K562 (cell line): ENCODE measurements around the gene ULK1. TPM values are rescaled to one million over a fixed set of nuclear protein-coding genes. Genes with fewer than 3 reads are reported as not detected.

Experiments
- ATAC-seq: fragments of 200-7000 bp; cut with Tn5 transposase; 3 replicates; pipeline ENCODE4 v1.9.1; 2020; ENCODE audit warnings: moderate library complexity
- BruUV-seq: library from RNA; stranded (reverse); fragments of 400-500 nt; replicated peaks from 2 replicates; lab custom pipeline; 2021; lab: Mats Ljungman, UMichigan
- CTCF ChIA-PET: fragments of 300-600 bp; formaldehyde crosslinking; extraction: SDS; loops from one replicate; lab custom pipeline; 2021; ENCODE audit warnings: low intra/inter-chr PET ratio; lab: Yijun Ruan, JAX
- POLR2A ChIA-PET: fragments of 300-600, 350-650 bp; sonication (Branson Sonifier 250); formaldehyde crosslinking; extraction: SDS; loops from one replicate; lab custom pipeline; 2021; ENCODE audit warnings: antibody characterized with exemption, inconsistent platforms; lab: Yijun Ruan, JAX
- DNase-seq, 4 experiments: peaks; one replicate each; pipeline versions ENCODE4 v3.0.0 to v3.0.0-alpha.2; 2011 to 2018; ENCODE audit warnings: low spot score in 3 of 4, mixed read lengths in 3 of 4; ENCODE audit errors: extremely low read depth in 1 of 4
- FAIRE-seq: peaks from 2 replicates; lab custom pipeline; 2011; peaks lifted over from hg19 to GRCh38; lab: Jason Lieb, UNC
- H2AFZ ChIP-seq: 2 replicates; pipeline ENCODE4 v1.6.0; 2011; ENCODE audit warnings: low read depth, low read length, control low read depth, inconsistent platforms
- H3K27ac ChIP-seq: fragments of 200-600 bp; 3 replicates; pipeline ENCODE4 v1.8.0; 2011; ENCODE audit warnings: low read depth, mild to moderate bottlenecking, control low read depth, inconsistent platforms, low read length, moderate library complexity, mixed read lengths; ENCODE audit errors: extremely low read depth
- H3K27me3 ChIP-seq, 2 experiments: fragments of 300-600 bp in 1 of 2; 2 replicates in 1 of 2; 3 replicates in 1 of 2; pipeline versions ENCODE4 v1.6.0 to v1.8.0; 2011; ENCODE audit warnings: inconsistent platforms in 2 of 2, low read length in 2 of 2, mild to moderate bottlenecking in 1 of 2, mixed read lengths in 1 of 2, moderate library complexity in 1 of 2; ENCODE audit not compliant: control insufficient read depth in 2 of 2, insufficient read depth in 2 of 2
- H3K36me3 ChIP-seq: fragments of 300-600 bp; 3 replicates; pipeline ENCODE4 v1.8.0; 2011; ENCODE audit warnings: mild to moderate bottlenecking, low read length, inconsistent platforms; ENCODE audit not compliant: control insufficient read depth, insufficient read depth
- H3K4me1 ChIP-seq, 2 experiments: fragments of 200-600 bp in 1 of 2; replicated peaks in 1 of 2; 2 replicates in 1 of 2; 3 replicates in 1 of 2; pipeline versions ENCODE4 v1.5.1 to v1.8.0; 2011; ENCODE audit warnings: inconsistent platforms in 2 of 2, low read length in 2 of 2, mild to moderate bottlenecking in 1 of 2, mixed read lengths in 1 of 2, moderate library complexity in 1 of 2; ENCODE audit not compliant: control insufficient read depth in 2 of 2, insufficient read depth in 2 of 2
- H3K4me2 ChIP-seq: 2 replicates; pipeline ENCODE4 v1.6.1; 2011; ENCODE audit warnings: low read length, control low read depth, inconsistent platforms, mixed read lengths; ENCODE audit not compliant: insufficient read depth
- H3K4me3 ChIP-seq: fragments of 200-600 bp; sonication (generic), shearing (Covaris generic); 2 replicates; pipeline ENCODE4 v1.5.1; 2016; ENCODE audit warnings: control low read depth, inconsistent platforms
- H3K79me2 ChIP-seq: fragments of 200-600 bp; 3 replicates; pipeline ENCODE4 v1.8.0; 2011; ENCODE audit warnings: low read length, inconsistent platforms; ENCODE audit not compliant: control insufficient read depth, insufficient read depth
- H3K9ac ChIP-seq, 2 experiments: 2 replicates each; pipeline versions ENCODE4 v1.6.0 to v1.6.1; 2011; ENCODE audit warnings: low read depth in 2 of 2, low read length in 2 of 2, control low read depth in 1 of 2, inconsistent platforms in 1 of 2, mild to moderate bottlenecking in 1 of 2, mixed read lengths in 1 of 2; ENCODE audit not compliant: insufficient read depth in 1 of 2
- H3K9me1 ChIP-seq: one replicate; pipeline ENCODE4 v1.6.0; 2011; ENCODE audit warnings: inconsistent platforms, mild to moderate bottlenecking, low read length, moderate library complexity; ENCODE audit not compliant: control insufficient read depth, insufficient read depth
- H3K9me3 ChIP-seq: replicated peaks from 2 replicates; pipeline ENCODE4 v1.5.1; 2011; ENCODE audit warnings: low read depth, low read length, inconsistent platforms; ENCODE audit not compliant: control insufficient read depth, insufficient read depth
- H4K20me1 ChIP-seq: replicated peaks from 2 replicates; pipeline ENCODE4 v1.6.1; 2011; ENCODE audit warnings: low read length, inconsistent platforms, mixed read lengths; ENCODE audit not compliant: control insufficient read depth, insufficient read depth
- KLF6 ChIP-seq: fragments of 250-450 bp; sonication (Bioruptor Pico); IDR thresholded peaks from 2 replicates; pipeline ENCODE4 v1.4.0; 2020; ENCODE audit warnings: mild to moderate bottlenecking, moderate library complexity, borderline replicate concordance
- RBM22 ChIP-seq: fragments of 200-400 bp; formaldehyde crosslinking; IDR thresholded peaks from 2 replicates; pipeline ENCODE4 v1.6.1; 2018; ENCODE audit warnings: low read length, low read depth; ENCODE audit not compliant: poor library complexity, severe bottlenecking
- SMC3 ChIP-seq: conservative IDR thresholded peaks from 2 replicates; pipeline ENCODE4 v1.6.1; 2011; ENCODE audit warnings: low read depth, low read length, improper control_type of control experiment; ENCODE audit not compliant: insufficient read depth
- TAF7 ChIP-seq: fragments of 450-650 bp; IDR thresholded peaks from 2 replicates; pipeline ENCODE4 v1.6.1; 2016; ENCODE audit warnings: missing genetic modification characterization, missing compliant biosample characterization
- TCF7L2 ChIP-seq: fragments of 150-350 bp; IDR thresholded peaks from 2 replicates; pipeline ENCODE4 v1.6.1; 2016; ENCODE audit warnings: low read depth, mild to moderate bottlenecking, low read length, moderate library complexity
- ZNF12 ChIP-seq: sonication (generic); formaldehyde crosslinking; IDR thresholded peaks from 2 replicates; pipeline ENCODE4 v1.4.0; 2020; ENCODE audit warnings: mild to moderate bottlenecking, missing genetic modification reagents
- ZNF695 ChIP-seq: fragments of 450-650 bp; formaldehyde crosslinking; IDR thresholded peaks from 2 replicates; pipeline ENCODE4 v1.4.0; 2020; ENCODE audit warnings: mild to moderate bottlenecking, moderate library complexity
- ZSCAN32 ChIP-seq: fragments of 450-650 bp; formaldehyde crosslinking; IDR thresholded peaks from 2 replicates; pipeline ENCODE4 v1.4.0; 2020; ENCODE audit warnings: mild to moderate bottlenecking, moderate library complexity
- WGBS: fragments of 100-300 bp; shearing (Covaris generic); methylation state at CpG from one replicate; pipeline ENCODE4 v1.1.6; 2016; ENCODE audit warnings: low coverage, mixed read lengths; ENCODE audit not compliant: insufficient coverage; ENCODE audit errors: missing lambda C conversion rate; 5-methylcytosine and 5-hydroxymethylcytosine counted together
- in situ Hi-C: fragments of 300-500 bp; cut with MboI; formaldehyde crosslinking; loops from 4 replicates; pipeline ENCODE4 v1.15.0; 2018; ENCODE audit warnings: inconsistent platforms, mixed read lengths
- intact Hi-C: fragments of 100-400 bp; cut with micrococcal nuclease; formaldehyde crosslinking; loops from 2 replicates; pipeline ENCODE4 v1.14.2; 2022
- polyA plus RNA-seq, 8 experiments: library from polyadenylated mRNA; depleted of rRNA in 4 of 8; stranded (reverse) in 5 of 8; unstranded in 3 of 8; fragments of >200 nt; fragmentation: Nextera tagmentation in 2 of 8; fragmentation: Illumina TruSeq in 1 of 8; extraction: Ambion mirVana in 2 of 8; extraction: Trizol in 1 of 8; gene quantifications; 2 replicates each; pipeline versions ENCODE4 v1.2.1 to v1.2.3, GENCODE V29; 2011 to 2014; ENCODE audit warnings: inconsistent platforms in 1 of 8, missing spikeins in 1 of 8
- total RNA-seq, 7 experiments: library from RNA; depleted of rRNA in 6 of 7; stranded (reverse); fragments of >200 nt in 6 of 7; fragmentation: Illumina TruSeq in 2 of 7; extraction: Trizol in 2 of 7; gene quantifications; 2 replicates each; pipeline versions ENCODE4 v1.2.1 to v1.2.3, GENCODE V29; 2011 to 2021; ENCODE audit warnings: low replicate concordance in 1 of 7
- TF ChIP-seq, protein P1 (sequence below): sonication (generic); formaldehyde crosslinking; IDR thresholded peaks from 2 replicates; pipeline ENCODE4 v1.8.1; 2023; ENCODE audit warnings: mild to moderate bottlenecking, missing genetic modification reagents

The ULK1 gene
- total and polyA plus RNA-seq, 9 of the 15 experiments (the other 6 are each of a cell fraction or from before 2014, with no cell fraction given): 0.15 to 29.4 (median 2.5) TPM

GRCh38 chr12:131909752-131910219, 15.4 kb downstream of the ULK1 start:
- ChIA-PET POLR2A (interaction anchor here (0.6 to 2.6 kb wide), 4 partner anchors 11 to 45 kb away, joined by 3 to 8 read pairs (median 4); no protein-coding TSS in a partner anchor), CTCF (no interaction called here)
- Histone ChIP-seq H3K79me2 (no peaks in the 10 kb centered on the region), H3K9me3 (no peaks in the 10 kb centered on the region), H3K27me3 (no peaks in the 10 kb centered on the region), H3K4me2 (no peak overlapping the region), H3K9me1 (no peaks in the 10 kb centered on the region), H3K4me1 (peaks cover 0 to 26% of the 10 kb centered on the region in 2 experiments; a peak in 2 of 5 replicates), H2AFZ (no peak overlapping the region), H4K20me1 (0 out of 2 replicates have a peak, but pooled peaks cover 6% of the 10 kb centered on the region), H3K36me3 (peaks cover 18% of the 10 kb centered on the region; the same call in 2 of the 3 replicates), H3K9ac (no peak overlapping the region), H3K4me3 (no peak overlapping the region), H3K27ac (no peak overlapping the region)
- TF ChIP-seq, protein P1, sequence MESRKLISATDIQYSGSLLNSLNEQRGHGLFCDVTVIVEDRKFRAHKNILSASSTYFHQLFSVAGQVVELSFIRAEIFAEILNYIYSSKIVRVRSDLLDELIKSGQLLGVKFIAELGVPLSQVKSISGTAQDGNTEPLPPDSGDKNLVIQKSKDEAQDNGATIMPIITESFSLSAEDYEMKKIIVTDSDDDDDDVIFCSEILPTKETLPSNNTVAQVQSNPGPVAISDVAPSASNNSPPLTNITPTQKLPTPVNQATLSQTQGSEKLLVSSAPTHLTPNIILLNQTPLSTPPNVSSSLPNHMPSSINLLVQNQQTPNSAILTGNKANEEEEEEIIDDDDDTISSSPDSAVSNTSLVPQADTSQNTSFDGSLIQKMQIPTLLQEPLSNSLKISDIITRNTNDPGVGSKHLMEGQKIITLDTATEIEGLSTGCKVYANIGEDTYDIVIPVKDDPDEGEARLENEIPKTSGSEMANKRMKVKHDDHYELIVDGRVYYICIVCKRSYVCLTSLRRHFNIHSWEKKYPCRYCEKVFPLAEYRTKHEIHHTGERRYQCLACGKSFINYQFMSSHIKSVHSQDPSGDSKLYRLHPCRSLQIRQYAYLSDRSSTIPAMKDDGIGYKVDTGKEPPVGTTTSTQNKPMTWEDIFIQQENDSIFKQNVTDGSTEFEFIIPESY (CRISPR knock-in tag): peak; percentile 24; the same call in 1 of the 2 replicates
- no peak for TF ChIP-seq ZNF12
- no peak for TF ChIP-seq TCF7L2
- TF ChIP-seq TAF7 (tag): no peak
- no peak for TF ChIP-seq KLF6 (CRISPR knock-in tag)
- TF ChIP-seq SMC3: no peak
- no peak for TF ChIP-seq ZNF695 (CRISPR knock-in tag)
- no peak for TF ChIP-seq ZSCAN32 (CRISPR knock-in tag)
- TF ChIP-seq RBM22: peak; percentile 35
- in situ Hi-C loops (no loop called here), intact Hi-C loops (no loop called here)
- BruUV-seq: no TSS peak
- no peak for FAIRE-seq
- DNase-seq: no peak
- WGBS: 90% methylated on average over 7 of the region's 26 CpGs
- ATAC-seq: no peak
